GM23338 (cell line): ENCODE measurements around the gene HBZ.
"Not testable (repeated sequence)": the region's sequence is repeated elsewhere in the genome, so short reads cannot be mapped to it uniquely, and the experiment has no call there.

Source experiments
- EZH2 ChIP-seq: fragments of 200-600 bp; sonication (generic); IDR thresholded peaks from one replicate; pipeline ENCODE4 v1.8.0; 2017; ENCODE audit warnings: antibody characterized with exemption, mild to moderate bottlenecking, low read depth; ENCODE audit not compliant: unreplicated experiment
- JUNB ChIP-seq: IDR thresholded peaks from one replicate; pipeline ENCODE4 v1.6.1; 2016; ENCODE audit warnings: antibody characterized with exemption; ENCODE audit not compliant: unreplicated experiment
- POLR2AphosphoS5 ChIP-seq: IDR thresholded peaks from 2 replicates; pipeline ENCODE4 v1.6.1; 2016; ENCODE audit warnings: antibody characterized with exemption, low read depth
- REST ChIP-seq: IDR thresholded peaks from one replicate; pipeline ENCODE4 v1.6.1; 2018; ENCODE audit warnings: antibody characterized with exemption; ENCODE audit not compliant: unreplicated experiment
- TF ChIP-seq, protein P1 (sequence below), 2 experiments: fragments of 200-600 bp in 1 of 2; sonication (generic) in 1 of 2; conservative IDR thresholded peaks; 2 replicates each; pipeline versions ENCODE4 v1.5.1 to v1.6.1; 2016 to 2017; ENCODE audit warnings: antibody characterized with exemption in 2 of 2, low read depth in 2 of 2, mild to moderate bottlenecking in 2 of 2, moderate library complexity in 1 of 2

GRCh38 chr16:173928-174769 lies 21.7 kb downstream of the HBZ start:
- TF ChIP-seq POLR2AphosphoS5, EZH2, JUNB: not testable (repeated sequence)
- TF ChIP-seq, protein P1, sequence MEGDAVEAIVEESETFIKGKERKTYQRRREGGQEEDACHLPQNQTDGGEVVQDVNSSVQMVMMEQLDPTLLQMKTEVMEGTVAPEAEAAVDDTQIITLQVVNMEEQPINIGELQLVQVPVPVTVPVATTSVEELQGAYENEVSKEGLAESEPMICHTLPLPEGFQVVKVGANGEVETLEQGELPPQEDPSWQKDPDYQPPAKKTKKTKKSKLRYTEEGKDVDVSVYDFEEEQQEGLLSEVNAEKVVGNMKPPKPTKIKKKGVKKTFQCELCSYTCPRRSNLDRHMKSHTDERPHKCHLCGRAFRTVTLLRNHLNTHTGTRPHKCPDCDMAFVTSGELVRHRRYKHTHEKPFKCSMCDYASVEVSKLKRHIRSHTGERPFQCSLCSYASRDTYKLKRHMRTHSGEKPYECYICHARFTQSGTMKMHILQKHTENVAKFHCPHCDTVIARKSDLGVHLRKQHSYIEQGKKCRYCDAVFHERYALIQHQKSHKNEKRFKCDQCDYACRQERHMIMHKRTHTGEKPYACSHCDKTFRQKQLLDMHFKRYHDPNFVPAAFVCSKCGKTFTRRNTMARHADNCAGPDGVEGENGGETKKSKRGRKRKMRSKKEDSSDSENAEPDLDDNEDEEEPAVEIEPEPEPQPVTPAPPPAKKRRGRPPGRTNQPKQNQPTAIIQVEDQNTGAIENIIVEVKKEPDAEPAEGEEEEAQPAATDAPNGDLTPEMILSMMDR (conservative IDR thresholded peaks at IDR 0.05; ENCODE audit: low read depth in 2 of 2), result not testable (repeated sequence)
- TF ChIP-seq REST, result peak; percentile 58
